ENCODE measurements around the gene CACNA1I. TPM values are rescaled to one million over a fixed set of nuclear protein-coding genes. Genes with fewer than 3 reads are reported as not detected.

Gene CACNA1I
- total RNA-seq, 2 experiments from 2014 or later, result 8.4 to 9.3 TPM

DNA sequence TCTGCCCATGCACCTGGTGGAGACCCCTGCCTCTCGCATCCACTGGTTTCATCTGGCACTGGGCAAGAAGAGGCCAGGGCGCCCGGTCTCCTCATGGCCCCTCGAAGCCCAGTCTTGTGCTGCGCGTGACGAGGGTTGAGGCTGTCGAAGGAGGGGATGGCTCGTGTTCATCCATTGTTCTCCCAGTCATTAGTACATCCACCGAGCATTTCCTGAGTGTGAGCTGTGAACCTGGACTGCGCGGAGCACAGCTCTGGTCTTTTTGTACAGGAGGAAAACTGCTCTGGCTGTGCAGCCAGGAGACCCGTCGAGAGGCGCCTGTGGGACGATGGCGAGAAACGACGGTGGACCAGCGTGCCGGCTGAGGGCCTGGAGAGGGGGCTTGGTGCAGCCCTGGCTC is 6.8 kb downstream of the CACNA1I start:
- Mint-ChIP-seq H3K36me3 (ENCODE audit: low read depth) (no peaks in the 10 kb centered on the region), H3K27ac (no peak overlapping the region), H3K9me3 (no peaks in the 10 kb centered on the region), H3K4me3 (no peak overlapping the region), H3K27me3 (peaks cover 20% of the 10 kb centered on the region), H3K4me1 (no peaks in the 10 kb centered on the region)
- no peak for DNase-seq
- POLR2A ChIA-PET, result no interaction called here
- CTCF ChIA-PET, result interaction anchor here (1.6 kb wide), 1 partner anchor 34 kb away, joined by 3 read pairs; no protein-coding TSS in a partner anchor

DNA sequence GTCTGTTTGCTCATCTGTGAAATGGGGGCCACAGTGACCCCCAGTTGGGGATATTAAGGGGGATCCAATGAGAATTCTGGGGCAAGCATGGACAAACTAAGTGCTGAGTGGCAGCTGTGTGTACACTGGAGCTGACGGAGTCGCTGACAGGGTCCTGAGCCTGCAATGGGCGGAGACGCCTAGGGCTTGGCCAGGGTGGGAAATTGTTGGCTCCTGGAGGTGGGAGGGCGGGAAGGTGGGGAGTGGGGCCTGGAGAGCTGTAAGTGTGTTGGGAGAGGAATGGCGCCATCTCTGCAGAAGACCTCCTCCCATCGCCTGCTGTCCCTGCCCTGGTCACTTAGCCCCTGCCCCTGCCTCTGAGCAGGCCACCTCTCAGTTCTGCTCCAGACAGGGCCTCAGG is 7.3 kb downstream of the CACNA1I start:
- Mint-ChIP-seq H3K27ac (no peak overlapping the region), H3K4me3 (no peak overlapping the region), H3K27me3 (peaks cover 20% of the 10 kb centered on the region), H3K9me3 (peaks cover 2% of the 10 kb centered on the region), H3K4me1 (no peaks in the 10 kb centered on the region), H3K36me3 (ENCODE audit: low read depth) (no peaks in the 10 kb centered on the region)
- ChIA-PET POLR2A (no interaction called here), CTCF (no interaction called here)
- DNase-seq, result no peak

DNA sequence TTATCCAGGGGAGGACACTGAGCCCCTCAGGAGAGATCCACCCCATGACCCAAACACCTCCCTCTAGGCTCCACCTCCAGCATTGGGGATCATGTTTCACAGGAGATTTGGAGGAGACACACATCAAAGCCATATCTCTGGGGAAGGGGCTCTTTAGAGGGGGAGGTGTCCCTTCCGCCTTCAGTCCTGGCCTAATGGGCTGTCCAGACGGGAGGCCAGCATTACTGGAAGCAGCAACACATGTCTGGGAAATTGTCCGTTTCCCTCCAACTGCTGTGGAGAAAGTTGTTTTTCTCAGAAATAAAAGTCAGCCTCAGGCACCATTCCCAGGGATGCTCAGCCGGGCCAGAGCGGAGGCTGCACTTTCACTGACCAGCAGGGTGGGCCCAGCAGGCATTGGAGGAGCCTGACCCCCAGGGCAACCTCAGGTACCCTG is 9.5 kb downstream of the CACNA1I start:
- Mint-ChIP-seq H3K9me3 (peaks cover 6% of the 10 kb centered on the region), H3K4me1 (no peaks in the 10 kb centered on the region), H3K36me3 (ENCODE audit: low read depth) (no peaks in the 10 kb centered on the region), H3K27me3 (peaks cover 20% of the 10 kb centered on the region), H3K4me3 (no peak overlapping the region), H3K27ac (no peak overlapping the region)
- CTCF ChIA-PET, result interaction anchor here (0.9 to 1.0 kb wide), 2 partner anchors 11 to 1029 kb away, joined by 3 to 4 read pairs; no protein-coding TSS in a partner anchor
- no peak for DNase-seq
- POLR2A ChIA-PET, result no interaction called here

DNA sequence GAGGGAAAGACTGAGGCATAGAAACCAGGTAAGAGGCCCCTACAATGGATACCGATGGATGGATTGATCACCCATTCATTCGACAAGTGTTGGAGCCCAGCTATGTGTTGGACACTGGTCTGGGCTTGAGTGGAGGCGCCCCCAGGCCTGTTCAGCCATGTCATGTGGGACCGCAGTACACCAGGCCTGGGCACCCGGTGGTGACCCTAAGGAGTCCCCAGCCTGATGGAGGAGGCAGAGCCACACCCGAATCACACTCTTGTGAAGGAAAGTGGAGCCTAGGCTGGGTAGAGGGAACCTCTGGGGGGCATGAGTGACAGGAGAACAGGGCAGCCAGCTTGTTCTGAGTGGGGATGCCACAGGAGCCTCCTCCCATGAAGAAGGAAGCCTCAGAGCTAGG is 10.2 kb downstream of the CACNA1I start:
- H3K27me3 Mint-ChIP-seq, result peaks cover 20% of the 10 kb centered on the region
- H3K36me3 Mint-ChIP-seq (ENCODE audit: low read depth), result no peaks in the 10 kb centered on the region
- no peak overlapping the region for H3K27ac Mint-ChIP-seq
- no peak overlapping the region for H3K4me3 Mint-ChIP-seq
- no peak for DNase-seq
- peaks cover 6% of the 10 kb centered on the region for H3K9me3 Mint-ChIP-seq
- no peaks in the 10 kb centered on the region for H3K4me1 Mint-ChIP-seq
- ChIA-PET CTCF (interaction anchor here (0.9 kb wide), 1 partner anchor 1029 kb away, joined by 3 read pairs; no protein-coding TSS in a partner anchor), POLR2A (no interaction called here)

DNA sequence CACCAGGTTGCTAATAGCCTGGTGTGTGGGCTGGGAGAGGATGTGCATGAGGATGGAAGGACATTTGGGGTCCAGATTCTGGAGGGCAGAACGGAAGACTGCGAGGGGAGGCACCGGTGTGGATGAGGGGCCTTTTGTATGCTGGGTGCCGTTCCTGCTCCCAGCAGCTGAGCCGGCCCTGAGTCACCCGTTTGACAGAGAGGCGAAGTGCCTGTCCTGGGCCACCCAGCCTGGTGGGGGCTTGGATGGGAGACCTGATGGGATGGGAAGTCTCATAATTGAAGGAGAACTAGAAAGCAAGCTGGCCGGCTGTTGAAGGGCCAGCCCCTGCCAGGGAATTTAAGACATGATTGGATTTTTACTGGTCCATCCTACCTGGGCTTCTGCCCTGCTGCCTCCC is 10.8 kb downstream of the CACNA1I start:
- CTCF ChIA-PET, result interaction anchor here (0.9 kb wide), 1 partner anchor 1028 kb away, joined by 3 read pairs; no protein-coding TSS in a partner anchor
- no peak overlapping the region for H3K4me3 Mint-ChIP-seq
- POLR2A ChIA-PET, result no interaction called here
- no peak overlapping the region for H3K27ac Mint-ChIP-seq
- DNase-seq, result no peak
- no peaks in the 10 kb centered on the region for H3K36me3 Mint-ChIP-seq (ENCODE audit: low read depth)
- H3K4me1 Mint-ChIP-seq, result no peaks in the 10 kb centered on the region
- H3K9me3 Mint-ChIP-seq, result peaks cover 6% of the 10 kb centered on the region
- peaks cover 20% of the 10 kb centered on the region for H3K27me3 Mint-ChIP-seq

DNA sequence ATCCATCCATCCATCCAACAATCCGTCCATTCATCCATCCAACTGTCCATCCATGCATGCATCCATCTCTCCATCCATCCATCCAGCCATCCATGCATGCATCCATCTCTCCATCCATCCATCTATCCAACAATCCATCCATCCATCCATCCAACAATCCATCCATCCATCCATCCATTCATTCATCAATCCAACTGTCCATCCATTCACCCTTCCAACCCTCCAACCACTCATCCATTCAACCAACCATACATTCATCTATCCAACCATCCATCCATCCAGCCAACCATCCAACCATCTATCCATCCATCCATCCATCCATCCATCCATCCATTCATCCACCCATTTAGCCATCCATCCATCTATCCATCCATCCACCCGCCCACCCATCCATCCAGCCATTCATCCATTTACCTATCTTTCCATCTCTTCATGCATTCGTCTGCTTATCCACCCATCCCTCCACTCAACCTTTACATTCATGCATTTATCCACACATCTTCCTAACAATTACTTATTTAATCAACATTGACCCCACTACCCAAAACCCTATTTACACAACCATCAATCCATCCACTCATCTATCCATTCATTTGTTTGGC is 12.6 kb downstream of the CACNA1I start:
- no peak for DNase-seq
- Mint-ChIP-seq H3K27me3 (peaks cover 17% of the 10 kb centered on the region), H3K4me1 (no peaks in the 10 kb centered on the region), H3K36me3 (ENCODE audit: low read depth) (no peaks in the 10 kb centered on the region), H3K9me3 (peaks cover 6% of the 10 kb centered on the region), H3K27ac (no peak overlapping the region), H3K4me3 (no peak overlapping the region)
- ChIA-PET POLR2A (no interaction called here), CTCF (no interaction called here)

DNA sequence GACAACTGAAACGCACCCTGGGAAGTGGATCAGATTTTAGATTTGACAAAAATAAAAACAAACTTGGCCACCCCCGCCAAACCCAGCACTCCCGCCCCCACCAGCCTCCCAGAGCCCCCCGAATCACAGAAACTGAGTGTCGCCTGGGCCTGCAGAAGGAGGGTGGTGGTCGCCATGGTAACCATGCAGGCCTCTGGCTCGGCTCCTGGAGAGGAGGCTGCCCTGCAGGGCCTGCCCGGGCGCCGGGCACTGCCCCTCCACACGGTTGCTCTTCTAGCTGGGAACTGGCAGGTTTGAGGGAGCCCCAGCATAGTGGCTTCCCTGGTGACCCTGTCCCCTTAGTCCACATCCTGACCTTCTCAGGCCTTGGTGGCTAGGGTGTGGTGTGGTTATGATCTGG is 19.3 kb downstream of the CACNA1I start:
- H3K27ac Mint-ChIP-seq, result no peak overlapping the region
- H3K4me1 Mint-ChIP-seq, result peaks cover 2% of the 10 kb centered on the region
- H3K4me3 Mint-ChIP-seq, result no peak overlapping the region
- H3K27me3 Mint-ChIP-seq, result no peaks in the 10 kb centered on the region
- CTCF ChIA-PET, result interaction anchor here (0.6 to 1.3 kb wide), 2 partner anchors 22 to 699 kb away, joined by 3 read pairs; no protein-coding TSS in a partner anchor
- POLR2A ChIA-PET, result no interaction called here
- no peaks in the 10 kb centered on the region for H3K9me3 Mint-ChIP-seq
- H3K36me3 Mint-ChIP-seq (ENCODE audit: low read depth), result no peaks in the 10 kb centered on the region
- DNase-seq, result no peak

DNA sequence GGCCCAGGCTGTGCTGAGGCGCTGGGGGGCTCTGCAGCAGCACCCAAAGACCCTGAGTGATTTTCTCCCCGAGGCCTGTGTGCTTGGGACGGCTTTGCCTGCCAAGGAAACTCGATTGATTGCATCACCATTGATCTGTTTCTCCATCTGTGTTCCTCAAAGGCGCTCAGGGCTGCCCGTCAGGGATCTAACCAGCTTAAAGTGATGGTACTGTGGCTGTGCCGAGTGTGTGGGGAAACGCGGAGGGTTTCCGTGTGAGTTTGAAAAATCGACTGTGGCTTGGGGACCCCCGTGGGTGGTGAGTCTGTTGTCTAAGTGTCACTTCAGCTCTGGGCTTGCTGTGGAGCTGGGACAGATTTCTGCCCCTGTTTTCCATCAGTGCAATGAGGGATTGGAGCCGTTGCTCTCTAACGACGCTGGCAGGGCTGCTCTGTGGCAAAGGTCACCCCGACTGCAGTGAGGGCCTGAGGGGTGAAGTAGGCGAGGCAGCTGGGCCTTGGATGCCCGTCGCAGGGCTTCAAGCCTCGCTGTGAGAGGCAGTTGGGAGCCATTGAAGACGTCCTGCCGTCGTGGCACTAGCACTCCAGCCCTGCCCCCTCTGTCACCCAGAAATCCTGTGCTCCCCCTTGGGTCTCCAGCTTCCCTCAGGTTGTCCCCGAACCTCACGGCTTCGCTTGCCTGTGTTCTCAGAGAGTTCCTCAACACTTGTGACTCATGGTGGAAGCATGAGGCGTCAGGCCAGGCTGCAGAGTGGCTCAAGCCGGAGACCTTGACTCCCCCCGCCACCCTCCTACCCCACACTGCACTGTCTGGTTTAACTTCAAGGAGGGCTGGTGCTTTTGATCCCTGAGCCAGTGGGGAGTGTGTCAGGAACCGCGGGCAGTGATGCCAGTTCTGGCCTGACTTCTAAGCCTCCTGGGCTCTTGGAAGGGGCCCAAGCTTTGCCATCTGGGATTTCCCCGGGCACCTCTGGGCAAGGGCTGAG is 21.8 kb downstream of the CACNA1I start:
- H3K4me1 Mint-ChIP-seq, result peaks cover 6% of the 10 kb centered on the region
- peaks cover 8% of the 10 kb centered on the region for H3K27me3 Mint-ChIP-seq
- POLR2A ChIA-PET, result no interaction called here
- no peak overlapping the region for H3K4me3 Mint-ChIP-seq
- no peak for DNase-seq
- no peak overlapping the region for H3K27ac Mint-ChIP-seq
- CTCF ChIA-PET, result no interaction called here
- H3K36me3 Mint-ChIP-seq (ENCODE audit: low read depth), result no peaks in the 10 kb centered on the region
- no peaks in the 10 kb centered on the region for H3K9me3 Mint-ChIP-seq

DNA sequence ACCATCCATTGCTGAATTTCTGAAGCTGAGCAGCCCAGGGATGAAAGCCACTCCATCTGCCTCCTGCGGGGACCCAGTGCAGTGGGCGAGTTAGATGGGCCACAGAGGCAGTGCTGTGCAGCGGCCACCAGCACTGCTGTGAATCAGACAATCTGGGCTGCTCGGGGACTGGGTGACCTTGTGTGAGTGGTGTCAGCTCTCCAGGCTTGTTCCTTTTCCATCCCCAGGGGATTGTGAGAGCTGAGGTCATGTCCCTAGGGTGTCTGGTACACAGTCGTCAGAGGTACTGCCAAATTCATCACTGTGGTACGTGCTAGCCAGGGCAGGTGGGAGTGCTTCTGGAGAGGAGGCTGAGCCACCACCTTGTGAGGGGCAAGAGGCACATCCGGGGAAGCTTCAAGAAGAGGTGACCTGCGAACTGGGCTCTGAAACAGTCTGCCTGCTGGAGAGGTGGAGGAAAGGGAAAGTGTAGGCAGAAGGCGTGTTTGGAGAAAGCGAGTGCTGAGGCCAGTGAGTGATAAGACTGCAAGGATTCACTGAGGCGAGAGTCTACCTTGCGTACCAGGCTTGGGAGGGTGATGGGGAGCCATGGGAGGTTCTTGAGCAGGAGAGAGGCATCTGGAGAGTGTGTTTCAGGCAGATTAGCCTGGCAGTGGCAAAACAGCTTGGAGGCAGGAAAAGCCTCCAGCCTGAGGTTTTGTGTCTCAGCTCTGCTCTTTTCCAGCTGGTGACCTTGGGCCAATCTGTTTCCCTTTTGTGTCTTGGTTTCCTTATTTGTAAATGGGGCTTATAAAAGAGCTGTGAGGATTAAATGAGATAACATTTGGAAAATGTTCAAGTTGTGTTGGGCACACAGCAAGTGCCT is 22.7 kb downstream of the CACNA1I start:
- Mint-ChIP-seq H3K4me1 (peaks cover 10% of the 10 kb centered on the region), H3K27me3 (peaks cover 13% of the 10 kb centered on the region), H3K27ac (no peak overlapping the region), H3K36me3 (ENCODE audit: low read depth) (no peaks in the 10 kb centered on the region), H3K4me3 (no peak overlapping the region), H3K9me3 (no peaks in the 10 kb centered on the region)
- ChIA-PET CTCF (no interaction called here), POLR2A (no interaction called here)
- DNase-seq, result no peak

DNA sequence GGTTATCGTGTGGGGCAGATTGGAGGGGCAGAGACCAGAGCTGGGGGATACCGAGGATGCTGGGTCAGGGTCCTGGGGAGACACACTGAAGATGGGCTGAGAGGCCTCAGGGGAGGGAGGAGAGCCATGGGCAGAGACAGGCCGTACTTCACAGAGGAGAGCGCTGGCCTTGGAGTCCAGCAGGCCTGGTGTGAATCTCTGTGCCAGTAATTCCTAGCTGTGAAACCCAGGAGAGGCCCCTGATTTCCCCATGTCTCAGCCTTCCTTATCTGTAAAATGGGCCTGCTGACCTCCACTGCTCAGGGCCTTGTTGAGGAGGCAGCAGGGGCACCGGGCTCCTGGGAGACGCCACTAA is 23.4 kb downstream of the CACNA1I start:
- H3K27ac Mint-ChIP-seq, result no peak overlapping the region
- DNase-seq, result no peak
- no peak overlapping the region for H3K4me3 Mint-ChIP-seq
- H3K27me3 Mint-ChIP-seq, result peaks cover 17% of the 10 kb centered on the region
- POLR2A ChIA-PET, result no interaction called here
- H3K36me3 Mint-ChIP-seq (ENCODE audit: low read depth), result no peaks in the 10 kb centered on the region
- no peaks in the 10 kb centered on the region for H3K9me3 Mint-ChIP-seq
- CTCF ChIA-PET, result no interaction called here
- H3K4me1 Mint-ChIP-seq, result peaks cover 14% of the 10 kb centered on the region

DNA sequence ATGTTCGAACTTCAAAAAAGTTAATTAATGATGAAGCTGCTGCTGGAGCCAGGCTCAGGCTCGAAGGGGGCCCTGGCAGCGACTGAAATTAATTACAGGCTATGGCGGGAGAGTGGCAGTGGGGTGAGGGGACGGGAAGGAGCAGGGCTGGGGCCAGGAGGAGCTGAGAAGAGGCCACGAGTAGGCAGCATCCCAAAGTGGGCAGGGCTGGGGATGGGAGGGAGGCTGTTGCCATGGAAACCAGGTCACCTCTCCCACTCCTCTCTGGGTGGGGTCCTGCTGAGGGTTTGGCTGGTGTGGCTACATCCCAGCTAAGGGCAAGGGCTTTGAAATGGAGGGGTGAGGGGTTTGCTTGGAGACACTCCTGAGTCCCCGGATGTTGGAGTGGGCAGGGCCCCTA is 23.9 kb downstream of the CACNA1I start:
- no peak overlapping the region for H3K27ac Mint-ChIP-seq
- H3K4me3 Mint-ChIP-seq, result no peak overlapping the region
- H3K36me3 Mint-ChIP-seq (ENCODE audit: low read depth), result no peaks in the 10 kb centered on the region
- no peak for DNase-seq
- peaks cover 17% of the 10 kb centered on the region for H3K27me3 Mint-ChIP-seq
- H3K9me3 Mint-ChIP-seq, result no peaks in the 10 kb centered on the region
- peaks cover 14% of the 10 kb centered on the region for H3K4me1 Mint-ChIP-seq
- POLR2A ChIA-PET, result no interaction called here
- CTCF ChIA-PET, result no interaction called here

DNA sequence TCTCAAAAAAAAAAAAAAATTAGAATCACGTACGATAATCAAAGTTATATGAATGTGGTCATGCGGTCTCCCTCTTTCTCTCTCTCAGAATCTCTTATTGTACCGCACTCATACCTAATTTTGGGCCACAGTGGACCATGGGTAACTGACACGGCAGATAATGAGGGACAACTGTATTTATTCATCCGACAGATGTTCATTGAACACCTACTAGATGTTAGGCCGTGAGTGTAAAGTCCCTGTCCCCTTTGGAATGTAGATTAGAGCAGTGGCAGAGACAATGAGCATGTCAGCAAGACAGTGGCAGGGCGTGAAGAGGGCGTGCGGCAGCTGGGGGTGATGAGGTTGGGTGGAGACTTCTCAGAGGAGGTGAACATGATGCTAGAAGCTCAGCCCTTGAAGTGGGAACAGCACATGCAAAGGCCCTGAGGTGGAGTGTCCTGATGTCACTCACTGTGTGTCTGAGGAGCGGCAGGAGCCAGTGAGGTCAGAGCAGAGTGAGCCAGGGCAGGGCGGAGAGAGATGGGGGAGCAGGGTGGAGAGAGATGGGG is 25.1 kb downstream of the CACNA1I start:
- no peak overlapping the region for H3K27ac Mint-ChIP-seq

More for the DNA sequence above, 25.1 kb downstream of the CACNA1I start:
- H3K4me3 Mint-ChIP-seq, result no peak overlapping the region
- ChIA-PET CTCF (interaction anchor here (0.6 to 0.7 kb wide), 2 partner anchors 35 to 1164 kb away, joined by 3 read pairs; no protein-coding TSS in a partner anchor), POLR2A (no interaction called here)
- no peak for DNase-seq
- H3K36me3 Mint-ChIP-seq (ENCODE audit: low read depth), result no peaks in the 10 kb centered on the region
- H3K9me3 Mint-ChIP-seq, result no peaks in the 10 kb centered on the region
- H3K27me3 Mint-ChIP-seq, result peaks cover 17% of the 10 kb centered on the region
- peaks cover 13% of the 10 kb centered on the region for H3K4me1 Mint-ChIP-seq
